SU-DHL-6 (cell line): ENCODE data around the gene EIF6.

ENCODE experiments used
- H2AFZ ChIP-seq: fragments of 200-600 bp; sonication (generic); 2 replicates; pipeline ENCODE4 v1.6.1; 2014; ENCODE audit warnings: low read depth, mild to moderate bottlenecking, moderate library complexity, mixed read lengths, antibody characterized with exemption, low read length; ENCODE audit not compliant: severe bottlenecking
- H3F3A ChIP-seq: fragments of 200-600 bp; shearing (Covaris generic); 2 replicates; pipeline ENCODE4 v1.6.0; 2016; ENCODE audit warnings: antibody characterized with exemption, mild to moderate bottlenecking; ENCODE audit not compliant: insufficient read depth
- H3K27ac ChIP-seq: fragments of 200-600 bp; sonication (generic); 2 replicates; pipeline ENCODE4 v1.5.1; 2016; ENCODE audit warnings: low read depth, mild to moderate bottlenecking, low read length, moderate library complexity, mixed read lengths
- H3K27me3 ChIP-seq: fragments of 200-600 bp; sonication (generic), shearing (Covaris generic); 2 replicates; pipeline ENCODE4 v1.6.0; 2014; ENCODE audit warnings: mild to moderate bottlenecking, low read length
- H3K36me3 ChIP-seq: fragments of 200-600 bp; sonication (generic); 2 replicates; pipeline ENCODE4 v1.6.1; 2014; ENCODE audit warnings: mild to moderate bottlenecking, low read length, mixed read lengths
- H3K4me2 ChIP-seq: fragments of 300-600, 200-600 bp; shearing (Covaris generic), sonication (generic); 2 replicates; pipeline ENCODE4 v1.6.0; 2014; ENCODE audit warnings: low read length, low read depth, mild to moderate bottlenecking; ENCODE audit not compliant: poor library complexity, severe bottlenecking
- H3K4me3 ChIP-seq: fragments of 200-600 bp; sonication (generic); 2 replicates; pipeline ENCODE4 v1.5.1; 2014; ENCODE audit warnings: antibody characterized with exemption, low read length, mild to moderate bottlenecking, mixed read lengths; ENCODE audit not compliant: insufficient read depth, poor library complexity, severe bottlenecking
- H3K79me2 ChIP-seq: fragments of 200-600 bp; sonication (generic); 2 replicates; pipeline ENCODE4 v1.6.1; 2014; ENCODE audit warnings: mild to moderate bottlenecking, low read length, moderate library complexity; ENCODE audit not compliant: insufficient read depth
- H3K9ac ChIP-seq: fragments of 200-600 bp; sonication (generic); 2 replicates; pipeline ENCODE4 v1.7.0; 2014; ENCODE audit warnings: mild to moderate bottlenecking, low read length
- H3K9me2 ChIP-seq: fragments of 200-600 bp; sonication (generic); replicated peaks from 2 replicates; pipeline ENCODE4 v1.6.1; 2014; ENCODE audit warnings: low read length; ENCODE audit not compliant: insufficient read depth
- H3K9me3 ChIP-seq: fragments of 200-600 bp; sonication (generic); 2 replicates; pipeline ENCODE4 v1.6.1; 2014; ENCODE audit warnings: low read length, mixed read lengths; ENCODE audit not compliant: insufficient read depth
- H4K20me1 ChIP-seq: fragments of 200-600 bp; sonication (generic); 2 replicates; pipeline ENCODE4 v1.6.1; 2014; ENCODE audit warnings: low read depth, mild to moderate bottlenecking, antibody characterized with exemption, low read length, moderate library complexity, mixed read lengths
- EZH2phosphoT487 ChIP-seq: fragments of 200-600 bp; sonication (generic), shearing (Covaris generic); conservative IDR thresholded peaks from 2 replicates; pipeline ENCODE4 v1.6.1; 2018; ENCODE audit warnings: mild to moderate bottlenecking, antibody characterized with exemption, low read length, moderate library complexity, mixed read lengths
- TF ChIP-seq, protein P1 (sequence below): fragments of 200-600 bp; sonication (generic); IDR thresholded peaks from one replicate; pipeline ENCODE4 v1.5.1; 2017; ENCODE audit warnings: antibody characterized with exemption, mild to moderate bottlenecking, low read length, moderate library complexity; ENCODE audit not compliant: insufficient read depth, poor library complexity, severe bottlenecking

The EIF6 gene

GRCh38 chr20:35237486-35237885 lies 47.1 kb downstream of the EIF6 start:
- H3K36me3 ChIP-seq, result no peaks in the 10 kb centered on the region
- H3K9ac ChIP-seq, result no peak overlapping the region
- H2AFZ ChIP-seq, result no peak overlapping the region
- no peaks in the 10 kb centered on the region for H4K20me1 ChIP-seq
- no peaks in the 10 kb centered on the region for H3K79me2 ChIP-seq
- H3K9me3 ChIP-seq, result no peaks in the 10 kb centered on the region
- no peaks in the 10 kb centered on the region; the same call in 1 of the 2 replicates for H3K27me3 ChIP-seq
- H3K4me2 ChIP-seq, result no peak overlapping the region
- TF ChIP-seq, protein P1, sequence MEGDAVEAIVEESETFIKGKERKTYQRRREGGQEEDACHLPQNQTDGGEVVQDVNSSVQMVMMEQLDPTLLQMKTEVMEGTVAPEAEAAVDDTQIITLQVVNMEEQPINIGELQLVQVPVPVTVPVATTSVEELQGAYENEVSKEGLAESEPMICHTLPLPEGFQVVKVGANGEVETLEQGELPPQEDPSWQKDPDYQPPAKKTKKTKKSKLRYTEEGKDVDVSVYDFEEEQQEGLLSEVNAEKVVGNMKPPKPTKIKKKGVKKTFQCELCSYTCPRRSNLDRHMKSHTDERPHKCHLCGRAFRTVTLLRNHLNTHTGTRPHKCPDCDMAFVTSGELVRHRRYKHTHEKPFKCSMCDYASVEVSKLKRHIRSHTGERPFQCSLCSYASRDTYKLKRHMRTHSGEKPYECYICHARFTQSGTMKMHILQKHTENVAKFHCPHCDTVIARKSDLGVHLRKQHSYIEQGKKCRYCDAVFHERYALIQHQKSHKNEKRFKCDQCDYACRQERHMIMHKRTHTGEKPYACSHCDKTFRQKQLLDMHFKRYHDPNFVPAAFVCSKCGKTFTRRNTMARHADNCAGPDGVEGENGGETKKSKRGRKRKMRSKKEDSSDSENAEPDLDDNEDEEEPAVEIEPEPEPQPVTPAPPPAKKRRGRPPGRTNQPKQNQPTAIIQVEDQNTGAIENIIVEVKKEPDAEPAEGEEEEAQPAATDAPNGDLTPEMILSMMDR, result no peak
- no peak for TF ChIP-seq EZH2phosphoT487
- no peak overlapping the region for H3K27ac ChIP-seq
- H3K9me2 ChIP-seq, result no peaks in the 10 kb centered on the region
- H3F3A ChIP-seq, result no peaks in the 10 kb centered on the region
- no peak overlapping the region for H3K4me3 ChIP-seq

GRCh38 chr20:35235881-35236280 lies 48.7 kb downstream of the EIF6 start:
- TF ChIP-seq, protein P1, result no peak
- TF ChIP-seq EZH2phosphoT487, result no peak
- Histone ChIP-seq H2AFZ (no peak overlapping the region), H3K79me2 (no peaks in the 10 kb centered on the region), H3K36me3 (no peaks in the 10 kb centered on the region), H3K9ac (no peak overlapping the region), H3K4me2 (no peak overlapping the region), H4K20me1 (no peaks in the 10 kb centered on the region), H3K9me3 (no peaks in the 10 kb centered on the region), H3K9me2 (no peaks in the 10 kb centered on the region), H3K4me3 (no peak overlapping the region), H3K27me3 (no peaks in the 10 kb centered on the region; the same call in 1 of the 2 replicates), H3K27ac (no peak overlapping the region), H3F3A (no peaks in the 10 kb centered on the region)

- no peaks in the 10 kb centered on the region for H3K79me2 ChIP-seq
- H3K27me3 ChIP-seq, result no peaks in the 10 kb centered on the region; the same call in 1 of the 2 replicates
- H2AFZ ChIP-seq, result no peak overlapping the region
- no peaks in the 10 kb centered on the region for H4K20me1 ChIP-seq
- no peak overlapping the region for H3K4me2 ChIP-seq
- no peak overlapping the region for H3K27ac ChIP-seq
- no peaks in the 10 kb centered on the region for H3K9me2 ChIP-seq
- H3K9me3 ChIP-seq, result no peaks in the 10 kb centered on the region
- no peaks in the 10 kb centered on the region for H3K36me3 ChIP-seq
- no peak for TF ChIP-seq EZH2phosphoT487
- TF ChIP-seq, protein P1, result no peak
- no peaks in the 10 kb centered on the region for H3F3A ChIP-seq
- H3K9ac ChIP-seq, result no peak overlapping the region
- H3K4me3 ChIP-seq, result no peak overlapping the region
Measured at GRCh38 chr20:35232575-35232974, 52.0 kb downstream of the EIF6 start.
